DMS53 treated with DMSO at 0.1 percent for 48 hours (cell line): Measurements from ENCODE around the gene KIRREL1.

Source experiments
- DNase-seq: peaks from one replicate; lab custom pipeline; 2025; ENCODE audit not compliant: unreplicated experiment; lab: John Stamatoyannopoulos, UW

KIRREL1 gene

DNA sequence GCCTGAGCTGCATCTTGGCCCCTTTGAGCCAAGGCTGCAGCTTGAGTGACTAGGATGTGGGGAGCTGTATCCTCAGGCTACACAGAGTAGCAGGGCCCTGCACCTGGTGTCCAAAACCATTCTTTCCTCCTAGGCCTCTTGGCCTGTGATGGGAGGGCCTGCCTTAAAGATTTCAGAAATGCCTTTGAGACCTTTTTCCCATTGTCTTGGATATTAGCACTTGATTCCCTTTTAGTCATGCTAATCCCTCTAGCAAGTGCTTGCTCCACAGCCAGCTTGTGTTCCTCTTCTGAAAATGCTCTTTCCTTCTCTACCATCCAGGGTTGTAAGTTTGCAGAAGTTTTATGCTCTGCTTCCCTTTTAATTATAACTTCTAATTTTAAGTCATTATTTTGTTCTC lies 21.7 kb upstream of the KIRREL1 start:
- DNase-seq, result no peak

DNA sequence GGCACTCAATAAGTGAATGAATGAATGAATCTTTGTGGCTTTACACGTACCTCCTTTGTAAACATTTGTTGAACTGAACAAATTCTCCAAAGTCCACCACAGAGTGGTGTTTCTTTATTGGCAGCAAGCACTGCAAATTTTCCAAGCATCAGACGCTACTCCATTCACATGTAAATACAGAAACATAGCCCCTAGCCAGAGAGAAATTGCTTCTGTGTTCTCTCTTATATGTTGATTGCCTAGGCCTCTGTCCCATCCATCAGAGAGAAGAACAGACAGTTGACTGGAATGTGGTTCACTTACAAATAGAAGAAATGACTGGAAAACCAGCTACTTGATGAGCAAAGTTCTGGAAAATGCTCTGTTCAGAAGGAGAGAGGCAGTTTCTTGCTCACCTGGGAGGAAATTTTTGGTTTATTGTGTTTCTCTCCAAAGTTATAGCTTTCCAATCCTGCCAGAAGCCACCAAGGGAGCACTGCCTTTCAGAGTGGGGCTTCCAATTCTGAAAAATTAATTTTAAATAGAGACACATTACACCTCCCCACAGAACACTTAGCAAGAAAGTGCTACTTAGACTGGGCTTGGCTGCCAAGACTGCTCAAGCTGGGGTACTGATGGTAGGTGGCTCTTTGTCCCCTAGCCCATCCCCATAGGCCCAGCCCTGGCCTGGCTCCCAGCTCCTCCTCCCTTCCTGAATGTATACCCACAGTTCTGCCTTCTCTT lies 18.1 kb upstream of the KIRREL1 start:
- no peak for DNase-seq

DNA sequence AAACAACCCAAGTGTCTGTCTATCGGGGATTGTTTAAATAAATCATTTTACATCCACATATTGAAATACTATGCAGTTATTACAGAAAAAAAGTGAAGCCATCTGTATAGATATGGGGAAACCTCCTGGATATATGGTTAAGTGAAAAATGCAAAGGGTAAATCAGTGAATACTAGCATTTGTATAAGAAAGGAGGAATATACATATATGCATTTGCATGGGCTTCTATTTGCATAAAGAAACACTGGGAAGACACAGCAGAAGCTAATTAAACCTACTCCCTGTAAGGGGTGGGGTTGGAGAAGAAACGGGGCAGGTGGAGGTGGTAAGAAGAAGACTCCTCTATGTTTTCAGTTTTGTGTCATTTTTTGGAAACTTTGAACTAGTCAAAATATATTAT lies 16.6 kb upstream of the KIRREL1 start:
- DNase-seq, result no peak

DNA sequence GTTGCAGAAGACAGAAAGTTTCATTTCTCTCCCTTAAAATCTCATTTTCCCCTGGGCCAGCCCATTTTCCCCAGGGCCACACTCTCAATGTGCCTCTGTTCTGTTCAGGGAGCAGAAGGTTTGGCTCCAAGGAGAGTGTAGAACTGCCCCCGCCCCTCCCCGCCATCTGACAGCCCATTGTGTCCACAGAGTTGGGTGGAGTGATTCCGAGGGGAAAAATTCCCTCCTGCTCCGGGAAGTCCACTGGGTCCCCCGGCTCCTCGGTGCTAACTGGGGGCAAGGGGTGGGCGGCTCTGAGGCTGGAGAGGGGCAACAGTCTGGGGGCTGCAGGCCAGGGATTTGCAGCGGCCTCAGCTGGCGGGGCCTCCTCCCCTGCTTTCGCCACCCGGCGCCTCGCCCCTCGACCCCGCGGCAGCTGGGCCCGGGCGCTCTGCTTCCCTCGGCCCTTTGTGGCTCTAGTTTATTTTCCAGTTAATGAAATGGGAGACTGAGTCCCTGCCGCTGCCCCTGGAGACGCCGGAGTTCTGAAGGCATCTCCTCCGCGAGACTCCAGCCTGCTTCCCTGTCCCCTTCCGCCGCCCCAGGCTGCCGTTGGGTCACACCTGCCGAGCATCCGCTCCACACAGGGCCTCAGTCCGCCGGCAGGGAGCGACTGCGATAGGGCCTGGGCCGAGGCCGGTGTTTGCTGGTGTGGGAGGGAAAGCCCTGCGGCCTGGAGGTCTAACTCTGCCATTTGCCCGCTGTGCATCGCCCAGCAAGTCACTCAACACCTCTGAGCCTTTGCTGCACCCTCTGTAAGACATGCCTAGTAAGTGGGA lies 14.7 kb upstream of the KIRREL1 start:
- peak; percentile 34 for DNase-seq

DNA sequence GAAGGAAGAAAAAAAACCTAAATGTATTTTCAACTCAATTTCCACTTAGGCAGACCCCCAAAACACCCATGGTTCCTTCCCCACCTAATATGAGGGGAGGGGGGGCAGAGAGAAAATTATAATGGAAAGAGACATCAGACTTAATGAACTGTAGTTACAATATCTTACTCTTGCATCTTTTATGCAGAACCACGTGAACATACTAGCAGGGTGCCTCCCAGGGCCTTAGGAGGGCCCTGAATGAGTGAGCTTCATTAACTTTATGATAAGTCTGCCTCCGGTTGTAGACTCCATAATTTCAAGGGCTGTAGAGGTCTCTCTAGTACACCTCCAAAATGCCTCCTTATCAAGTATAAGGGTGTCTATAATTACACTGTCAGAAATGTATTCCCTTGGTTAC lies 11.3 kb upstream of the KIRREL1 start:
- DNase-seq, result no peak

DNA sequence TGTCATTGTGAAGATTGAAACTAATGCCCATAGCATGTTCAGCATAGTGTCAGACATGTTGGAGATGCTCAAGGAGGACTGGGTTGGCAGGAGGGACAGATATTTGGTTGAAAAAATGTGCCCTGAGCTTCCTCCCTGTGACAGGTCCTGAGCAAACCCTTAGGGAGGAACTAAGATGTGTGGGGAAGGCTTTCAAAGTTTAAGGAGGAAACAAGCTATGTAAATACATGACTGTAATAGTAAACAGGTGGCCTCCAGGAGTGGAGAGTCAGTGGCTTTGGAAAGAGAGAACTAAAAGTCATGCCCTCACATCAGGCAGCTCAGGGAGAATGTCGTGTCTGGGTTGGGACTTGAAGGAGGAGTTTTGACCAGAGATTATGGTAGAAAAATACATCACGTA lies 9.7 kb upstream of the KIRREL1 start:
- no peak for DNase-seq

DNA sequence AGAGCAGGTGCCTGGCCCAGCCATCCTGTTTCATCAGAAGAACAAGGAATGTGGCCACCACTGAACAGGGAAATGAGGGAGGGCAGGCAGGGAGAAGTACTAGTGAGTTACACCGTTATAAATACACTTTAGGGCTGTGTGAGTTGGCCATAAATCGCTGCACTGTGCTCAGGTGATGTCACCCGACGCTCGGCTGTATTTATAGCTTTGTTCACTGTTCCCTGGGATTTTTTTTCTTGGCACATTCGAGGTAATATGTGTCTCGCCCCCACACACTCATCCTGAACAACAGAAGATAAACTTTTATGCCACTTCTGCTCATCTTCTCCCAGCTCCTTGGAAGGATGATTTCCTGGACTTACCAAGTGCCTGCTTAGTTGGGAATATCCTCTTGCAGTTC lies 9.0 kb upstream of the KIRREL1 start:
- no peak for DNase-seq

DNA sequence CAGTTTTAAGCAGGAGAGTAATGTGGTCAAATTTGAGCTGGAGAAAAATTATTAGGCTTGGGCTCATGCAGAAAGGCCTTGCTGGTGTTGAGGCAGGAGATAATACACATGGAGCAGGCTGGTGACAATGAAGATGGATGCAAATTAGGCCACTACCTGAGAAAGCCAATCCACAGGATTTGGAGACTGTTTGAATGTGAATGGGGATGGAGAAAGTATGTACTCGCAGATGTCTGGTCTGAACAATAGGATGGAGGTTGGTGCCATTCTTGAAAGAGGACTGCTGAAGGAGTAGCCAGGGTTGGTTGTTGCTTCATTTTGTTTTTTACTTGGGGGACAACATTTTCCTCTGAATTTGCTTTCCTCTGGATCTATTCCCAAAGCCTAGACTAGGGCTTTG lies 8.0 kb upstream of the KIRREL1 start:
- no peak for DNase-seq

DNA sequence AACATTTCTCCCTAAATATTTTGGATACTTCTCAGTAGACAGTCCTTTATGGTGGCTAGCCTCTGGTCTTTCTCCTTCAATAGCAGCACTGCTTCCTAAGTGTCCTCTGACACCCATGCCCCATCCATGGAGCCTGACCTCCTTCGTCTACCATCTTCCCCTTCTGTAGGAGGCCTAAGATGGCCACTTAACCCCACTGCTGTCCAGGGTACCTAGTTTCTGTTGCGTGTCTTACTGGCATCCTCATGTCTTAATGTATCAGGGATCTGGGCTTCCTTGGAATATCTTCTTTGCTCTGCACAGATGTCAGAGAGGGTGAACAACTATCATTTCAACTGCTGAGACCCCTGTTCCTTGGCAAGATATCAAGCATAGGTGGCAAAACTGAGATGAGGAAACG lies 5.4 kb upstream of the KIRREL1 start:
- no peak for DNase-seq

DNA sequence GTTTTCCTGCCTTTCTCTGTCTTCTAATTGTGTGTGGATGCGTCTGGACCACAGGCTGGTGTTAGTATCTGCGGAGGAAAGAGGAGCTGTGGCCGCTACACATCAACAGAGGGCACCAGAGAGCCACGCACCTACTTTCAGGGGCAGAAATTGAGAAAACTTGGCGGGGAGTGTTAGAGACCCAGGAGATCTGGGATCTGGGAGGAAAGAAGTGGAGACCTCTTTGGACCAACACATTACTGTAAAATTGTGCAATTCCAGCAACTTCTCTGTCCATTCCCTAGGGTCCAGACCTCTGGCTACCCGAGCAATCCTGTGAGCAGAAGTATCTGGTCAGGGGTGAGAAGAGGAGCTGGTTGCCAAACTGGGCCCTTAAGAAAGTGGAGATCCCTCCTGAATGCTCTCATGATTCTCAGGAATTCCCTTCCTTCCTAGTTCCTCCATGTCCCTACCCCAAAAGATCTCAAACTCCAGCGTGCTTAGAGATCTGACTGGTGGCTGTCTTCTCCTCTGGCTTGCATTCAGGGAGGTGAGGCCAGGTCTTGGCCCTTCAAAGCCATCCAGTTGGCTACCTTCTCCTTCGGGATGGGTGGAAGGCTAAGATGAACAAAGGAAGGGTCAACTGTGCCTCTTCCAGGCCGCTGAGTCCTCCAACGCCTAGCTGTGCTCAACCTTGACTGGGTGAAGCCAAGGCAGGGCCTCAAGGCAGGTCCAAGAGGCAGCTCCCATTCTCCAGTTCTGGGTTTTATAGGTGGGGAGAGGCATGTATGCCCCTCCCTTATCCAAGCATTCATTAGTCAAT lies 1.2 kb upstream of the KIRREL1 start:
- DNase-seq, result peak; percentile 38

DNA sequence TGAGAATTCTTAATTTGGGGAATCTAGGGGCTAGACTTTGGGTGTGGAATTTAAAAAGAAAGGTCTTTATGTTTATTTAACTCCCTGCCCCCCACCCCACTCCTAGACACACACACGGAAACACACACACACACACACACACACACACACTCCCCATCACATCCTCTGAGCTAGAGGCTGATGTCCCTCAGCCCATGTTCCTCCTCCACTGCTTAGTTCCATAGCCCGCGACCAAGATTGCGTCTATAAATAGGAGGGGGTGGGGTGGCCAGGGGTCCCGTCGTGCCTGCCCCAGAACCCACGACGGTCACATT lies 655 bp upstream of the KIRREL1 start:
- DNase-seq, result no peak

DNA sequence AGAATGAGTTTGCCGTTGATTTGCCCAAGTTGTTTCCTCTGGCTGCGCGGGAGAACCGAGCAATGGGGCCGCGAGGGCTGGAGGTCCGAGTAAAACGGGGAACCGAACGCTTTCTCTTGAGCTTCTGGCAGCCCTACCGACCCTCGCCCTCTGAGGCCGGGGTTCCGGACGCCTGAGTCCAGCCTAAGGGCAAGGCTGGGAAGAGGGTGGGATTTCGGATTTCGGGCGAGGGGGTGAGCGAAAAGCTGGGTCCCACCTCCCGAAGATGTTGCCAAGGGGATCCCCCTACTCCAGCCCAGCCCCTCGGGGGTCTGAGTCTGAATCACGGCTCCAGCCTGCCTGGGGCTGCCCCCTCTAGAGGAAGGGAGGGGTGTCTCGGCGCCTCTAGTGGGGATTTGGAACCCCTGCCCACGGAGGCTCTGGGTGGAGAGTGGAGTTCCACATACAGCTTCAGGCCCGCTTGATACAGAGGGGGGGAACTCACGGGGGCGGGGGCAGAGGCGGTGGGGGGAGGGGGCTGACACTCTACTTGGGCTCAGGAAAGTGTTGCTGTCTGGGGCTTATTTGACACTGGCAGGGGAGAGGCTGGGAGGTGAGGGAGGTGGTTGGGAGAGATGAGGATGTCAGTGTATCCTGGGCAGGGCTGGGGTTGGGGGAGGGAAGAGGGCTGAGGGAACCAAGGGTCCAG lies 617 bp downstream of the KIRREL1 start:
- DNase-seq, result no peak

DNA sequence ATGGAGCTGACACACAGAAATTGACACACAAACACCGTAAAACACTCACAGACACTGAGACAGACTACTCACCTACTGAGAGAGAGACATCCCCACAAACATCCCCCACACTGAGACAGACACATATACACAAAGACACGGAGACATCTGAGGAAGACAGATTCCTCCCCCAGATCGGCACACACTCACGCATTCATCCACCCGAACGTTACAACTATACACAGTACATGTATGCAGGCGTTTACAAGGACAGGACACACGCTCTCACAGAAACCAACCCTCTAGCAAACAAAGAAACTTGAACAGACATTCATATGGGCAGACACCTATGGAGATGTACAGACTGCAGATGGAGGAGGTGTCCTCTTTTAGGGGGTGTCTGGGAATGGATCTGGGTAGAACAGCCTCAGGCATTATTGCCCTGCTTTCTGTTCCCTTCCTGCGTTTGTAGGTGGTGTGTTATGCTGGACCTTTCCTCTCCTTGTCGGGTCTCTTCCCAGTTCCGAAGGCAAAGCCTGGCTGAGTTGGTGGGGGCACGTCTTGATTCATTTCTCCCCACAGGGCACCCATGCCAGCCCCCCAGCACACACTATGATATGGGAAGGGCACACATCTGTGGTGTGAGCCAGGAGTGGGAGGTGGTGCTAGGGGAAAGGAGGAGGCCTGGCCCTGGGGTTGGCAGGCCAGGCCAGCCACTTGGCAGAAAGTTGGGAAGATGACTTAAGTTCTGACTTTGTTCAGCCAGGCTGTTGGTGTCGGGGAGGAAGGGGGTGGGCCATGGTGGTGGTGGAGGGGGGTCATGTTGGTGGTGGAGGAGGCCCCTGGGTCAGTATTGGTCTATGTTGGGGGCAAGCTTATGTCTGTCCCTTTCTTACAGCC lies 1.5 kb downstream of the KIRREL1 start:
- DNase-seq, result no peak

DNA sequence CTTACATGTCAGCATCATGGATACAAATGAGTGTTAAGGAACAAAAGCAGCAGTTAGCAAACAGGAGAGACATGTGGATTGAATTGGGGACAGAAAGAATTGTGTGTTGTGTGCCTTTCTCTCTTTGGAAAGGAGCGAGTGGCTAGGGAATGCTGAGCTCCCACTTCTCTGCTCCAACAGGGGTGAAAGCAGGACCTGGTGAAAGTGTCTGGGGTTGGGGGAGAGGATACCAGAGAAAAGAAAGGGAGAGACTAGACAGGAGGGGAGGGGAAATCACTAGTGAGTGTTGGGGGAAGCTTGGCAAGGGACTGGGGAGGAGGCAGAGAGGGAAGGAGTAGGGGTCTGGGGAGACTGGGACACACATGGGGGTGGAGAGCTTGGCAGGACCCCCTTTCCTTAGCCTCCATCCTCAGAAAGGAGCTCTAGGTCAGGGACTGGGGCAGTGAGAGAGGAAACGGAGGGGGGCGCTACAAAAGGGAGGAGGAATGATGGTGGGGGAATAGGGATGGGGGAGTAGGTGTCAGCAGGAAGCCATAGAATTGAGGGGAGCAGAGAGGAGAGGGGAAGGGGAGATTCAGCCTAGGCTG lies 2.2 kb downstream of the KIRREL1 start:
- no peak for DNase-seq

DNA sequence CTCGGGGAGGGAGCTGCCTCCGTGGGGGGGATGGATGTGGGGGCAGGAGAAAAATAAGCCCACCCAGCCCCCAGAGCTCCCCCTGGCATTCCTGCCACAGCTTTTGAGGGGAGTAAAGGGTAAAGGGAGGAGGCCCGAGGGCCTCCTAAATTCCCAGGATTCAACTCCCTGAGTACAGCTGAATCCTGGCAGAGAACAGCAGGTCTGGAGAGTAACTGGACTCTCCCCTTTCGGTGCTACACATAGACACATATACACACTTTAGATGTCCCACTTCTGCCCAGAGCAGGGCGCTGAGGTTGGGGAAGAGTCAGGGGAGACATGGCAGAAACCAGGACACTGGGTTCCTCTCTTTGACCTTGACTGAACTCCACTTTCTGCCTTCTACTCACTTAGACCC lies 3.0 kb downstream of the KIRREL1 start:
- no peak for DNase-seq

DNA sequence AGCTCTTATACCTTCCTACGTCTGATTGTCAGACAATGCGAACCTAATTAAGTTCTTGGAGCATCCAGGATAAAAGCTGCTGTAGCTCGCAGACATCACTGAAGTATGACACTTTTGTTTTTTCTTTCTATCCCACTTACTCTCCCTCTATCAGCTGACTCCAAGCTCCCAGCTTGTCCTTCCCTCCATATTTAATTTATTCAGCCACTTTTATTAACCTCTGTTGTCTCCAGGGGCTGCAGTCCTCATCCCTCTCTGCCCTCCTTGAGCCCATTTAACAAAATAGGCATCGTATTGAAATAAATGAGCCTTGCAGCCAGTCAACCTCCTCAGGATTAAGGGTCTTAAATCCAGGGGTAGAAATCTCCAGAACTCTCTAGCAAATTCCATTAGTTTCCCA lies 7.1 kb downstream of the KIRREL1 start:
- no peak for DNase-seq

DNA sequence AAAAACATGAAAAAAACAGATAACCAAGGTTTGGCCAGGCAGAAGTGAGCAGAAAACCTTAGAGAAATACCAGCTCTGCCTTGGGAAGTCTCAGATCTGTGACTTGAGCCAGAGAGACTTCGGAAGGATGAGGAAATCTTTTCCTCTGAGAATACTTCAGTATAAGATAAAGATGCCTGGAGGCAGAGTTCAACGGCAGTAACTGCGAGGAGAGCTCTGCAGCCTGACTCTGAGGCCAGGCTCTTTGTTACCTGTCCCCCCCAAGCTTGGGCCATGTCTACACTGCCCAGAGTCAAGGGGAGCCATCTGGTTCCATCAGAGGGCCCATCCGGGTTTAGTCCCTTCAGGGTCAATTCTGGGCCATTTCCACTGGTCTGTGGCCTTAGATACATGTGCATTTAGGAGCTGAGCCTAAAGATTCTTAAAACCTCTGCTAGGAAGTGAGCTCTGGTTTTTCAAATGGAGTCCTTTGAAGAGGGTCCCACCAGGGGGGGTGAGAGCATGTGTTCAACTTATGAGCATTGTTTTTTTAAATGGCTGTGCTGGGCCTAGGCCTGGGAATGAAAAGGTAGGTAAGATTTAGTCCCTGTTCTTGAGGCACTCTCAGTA lies 8.7 kb downstream of the KIRREL1 start:
- no peak for DNase-seq

DNA sequence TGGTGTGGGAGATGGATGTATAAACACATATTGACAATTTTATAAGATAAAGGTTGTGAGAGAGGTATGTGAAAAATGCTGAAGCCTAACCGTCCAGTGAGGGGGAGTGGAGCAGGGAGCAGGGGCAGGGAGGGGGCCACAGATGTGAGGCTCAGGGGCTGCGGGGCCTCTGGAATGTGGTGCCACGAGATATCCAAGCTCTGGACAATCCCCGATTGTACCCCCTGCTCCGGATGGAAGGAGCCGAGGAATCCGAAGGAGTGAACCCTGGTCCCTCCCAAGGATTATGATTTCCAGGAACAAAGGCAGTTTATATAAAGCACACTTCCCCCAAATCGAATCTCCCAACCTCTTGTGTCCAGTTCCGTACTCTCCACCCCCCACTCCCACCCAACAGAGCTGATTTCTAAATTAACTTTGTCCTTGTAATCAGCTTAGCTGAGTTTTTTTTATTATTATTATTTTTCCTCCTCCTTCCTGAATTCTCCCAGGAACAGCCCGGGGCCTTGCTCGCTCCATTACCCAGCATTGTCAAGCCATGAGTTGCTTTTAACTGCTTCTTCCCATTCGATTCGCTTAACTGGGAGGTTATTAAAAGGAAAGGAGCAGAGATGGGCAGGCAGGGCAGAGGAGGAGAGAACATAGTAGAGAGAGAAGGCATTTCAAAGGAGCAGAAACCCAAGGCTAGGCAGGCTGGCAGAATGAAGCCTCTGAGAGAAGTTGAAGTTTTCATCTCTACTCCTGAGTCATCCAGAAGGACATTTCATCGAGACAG lies 9.4 kb downstream of the KIRREL1 start:
- no peak for DNase-seq

DNA sequence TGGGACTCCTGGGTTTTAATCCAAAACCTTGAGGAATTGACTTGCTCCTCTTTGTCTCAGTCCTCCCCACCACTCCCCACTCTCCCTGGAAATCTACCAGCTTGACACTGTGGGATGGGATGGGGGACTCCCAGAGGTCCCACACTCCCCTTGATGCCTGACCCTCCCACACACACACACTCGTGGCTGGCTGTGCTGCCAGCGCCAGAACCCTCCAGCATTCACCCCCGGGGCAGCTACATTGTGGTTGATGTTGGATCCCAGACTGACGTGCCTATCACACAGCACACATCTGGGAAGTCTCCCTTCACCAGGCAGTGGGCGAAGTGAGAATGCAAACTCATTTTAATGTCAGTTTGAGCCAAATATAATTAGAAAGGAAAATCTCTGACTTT lies 10.0 kb downstream of the KIRREL1 start:
- DNase-seq, result no peak
